Thyroid gland (tissue), 4 donors: ENCODE results near the gene SCRN2. TPM values are rescaled to one million over a fixed set of nuclear protein-coding genes. Genes with fewer than 3 reads are reported as not detected.

Source experiments
- DNase-seq, 2 donors: peaks; one replicate each; pipeline ENCODE4 v3.0.0-alpha.2; 2019
- H3K27ac ChIP-seq, 3 donors: fragments of 200-600 bp; sonication (generic); 1 replicate in 2 of 3; 2 replicates in 1 of 3; pipeline ENCODE4 v1.5.1; 2016 to 2019; ENCODE audit warnings: mild to moderate bottlenecking in 1 of 3, moderate library complexity in 1 of 3
- H3K27me3 ChIP-seq: fragments of 200-600 bp; sonication (generic); one replicate; pipeline ENCODE4 v1.5.1; 2019
- H3K36me3 ChIP-seq, 2 donors: fragments of 200-600 bp; sonication (generic); one replicate each; pipeline ENCODE4 v1.5.1; 2016 to 2019
- H3K4me1 ChIP-seq, 2 donors: fragments of 200-600 bp; sonication (generic); one replicate each; pipeline ENCODE4 v1.5.1; 2017 to 2019
- H3K4me3 ChIP-seq, 3 donors: fragments of 200-600 bp; sonication (generic); replicated peaks in 1 of 3; 1 replicate in 2 of 3; 2 replicates in 1 of 3; pipeline ENCODE4 v1.5.1; 2016; ENCODE audit warnings: mild to moderate bottlenecking in 1 of 3
- H3K9me3 ChIP-seq: fragments of 200-600 bp; sonication (generic); one replicate; pipeline ENCODE4 v1.5.1; 2017
- CTCF ChIP-seq, 6 experiments: fragments of 200-600 bp in 3 of 6; fragments of 450-650 bp in 3 of 6; sonication (generic) in 3 of 6; IDR thresholded peaks; one replicate each; pipeline ENCODE4 v1.5.1; 2016 to 2019; ENCODE audit warnings: antibody characterized with exemption in 6 of 6, mild to moderate bottlenecking in 2 of 6, inconsistent platforms in 1 of 6, moderate library complexity in 1 of 6
- POLR2A ChIP-seq, 2 donors: fragments of 450-650 bp; IDR thresholded peaks; one replicate each; pipeline ENCODE4 v1.6.1; 2017; ENCODE audit warnings: antibody characterized with exemption in 2 of 2, mild to moderate bottlenecking in 2 of 2, moderate library complexity in 1 of 2
- WGBS, 2 donors: methylation state at CpG; one replicate each; pipeline ENCODE4 v1.1.5; 2017; 5-methylcytosine and 5-hydroxymethylcytosine counted together
- intact Hi-C: fragments of 100-400 bp; cut with DNase I; formaldehyde crosslinking; loops from one replicate; pipeline ENCODE4 v1.15.1; 2023
- total RNA-seq, 4 donors: library from RNA; depleted of rRNA; stranded (reverse); fragments of >200 nt; gene quantifications; one replicate each; pipeline ENCODE4 v1.2.3, GENCODE V29; 2016

The SCRN2 gene
- total RNA-seq, 4 donors from 2014 or later = 37.0 to 71.5 (median 49.1) TPM

- no peaks in the 10 kb centered on the region for H3K27me3 ChIP-seq
- TF ChIP-seq POLR2A (IDR thresholded peaks at IDR 0.05) = no peak
- no peak for TF ChIP-seq CTCF (IDR thresholded peaks at IDR 0.05)
- intact Hi-C loops = loop anchor here (10.0 kb wide), 1 partner anchor 141 kb away; no protein-coding TSS in a partner anchor
- H3K36me3 ChIP-seq = peaks cover 16 to 23% of the 10 kb centered on the region in 2 donors
- 84 to 85% methylated on average over 14 to 16 of the region's 16 CpGs for WGBS, 2 donors
- H3K9me3 ChIP-seq = no peaks in the 10 kb centered on the region
- H3K4me3 ChIP-seq = no peak overlapping the region
- peaks cover 11 to 19% of the 10 kb centered on the region in 2 donors for H3K4me1 ChIP-seq
- DNase-seq = no peak
- H3K27ac ChIP-seq = no peak overlapping the region
Measured at GRCh38 chr17:47806026-47806912, 34.8 kb downstream of the SCRN2 start.

GRCh38 chr17:47804461-47804860 is 36.6 kb downstream of the SCRN2 start:
- intact Hi-C loops = loop anchor here (10.0 kb wide), 1 partner anchor 140 kb away; no protein-coding TSS in a partner anchor
- H3K4me3 ChIP-seq = no peak overlapping the region
- H3K9me3 ChIP-seq = no peaks in the 10 kb centered on the region
- no peak for DNase-seq
- TF ChIP-seq CTCF (IDR thresholded peaks at IDR 0.05) (no peak), POLR2A (IDR thresholded peaks at IDR 0.05) (no peak)
- H3K36me3 ChIP-seq = peaks cover 16 to 22% of the 10 kb centered on the region in 2 donors
- WGBS, 2 donors = 62 to 66% methylated on average over 3 of the region's 3 CpGs
- no peak overlapping the region for H3K27ac ChIP-seq
- peaks cover 0 to 2% of the 10 kb centered on the region in 2 donors for H3K4me1 ChIP-seq
- H3K27me3 ChIP-seq = no peaks in the 10 kb centered on the region

- WGBS, 2 donors = 70 to 76% methylated on average over 6 of the region's 6 CpGs
- Histone ChIP-seq H3K27me3 (no peaks in the 10 kb centered on the region), H3K27ac (no peak overlapping the region), H3K4me1 (no peaks in the 10 kb centered on the region), H3K9me3 (no peaks in the 10 kb centered on the region), H3K36me3 (peaks cover 12 to 15% of the 10 kb centered on the region in 2 donors), H3K4me3 (no peak overlapping the region)
- TF ChIP-seq POLR2A (IDR thresholded peaks at IDR 0.05) (no peak), CTCF (IDR thresholded peaks at IDR 0.05) (no peak)
- intact Hi-C loops = loop anchor here (10.0 kb wide), 1 partner anchor 139 kb away; no protein-coding TSS in a partner anchor
- no peak for DNase-seq
Measured at GRCh38 chr17:47803751-47804150, 37.3 kb downstream of the SCRN2 start.

GRCh38 chr17:47803201-47803600 is 37.9 kb downstream of the SCRN2 start:
- no peaks in the 10 kb centered on the region for H3K9me3 ChIP-seq
- no peak for TF ChIP-seq POLR2A (IDR thresholded peaks at IDR 0.05)
- TF ChIP-seq CTCF (IDR thresholded peaks at IDR 0.05) = no peak
- no peak overlapping the region for H3K4me3 ChIP-seq
- no peaks in the 10 kb centered on the region for H3K27me3 ChIP-seq
- no peak for DNase-seq
- intact Hi-C loops = loop anchor here (10.0 kb wide), 1 partner anchor 138 kb away; no protein-coding TSS in a partner anchor
- no peaks in the 10 kb centered on the region for H3K4me1 ChIP-seq
- H3K27ac ChIP-seq = no peak overlapping the region
- peaks cover 7 to 11% of the 10 kb centered on the region in 2 donors for H3K36me3 ChIP-seq
- WGBS, 2 donors = 66 to 70% methylated on average over 5 of the region's 5 CpGs
